HEK293 (cell line): Measurements from ENCODE around the gene BCL2L13.

Source experiments
- BCL6B ChIP-seq: fragments of 450-650 bp; formaldehyde crosslinking; IDR thresholded peaks from 2 replicates; pipeline ENCODE4 v1.5.1; 2017; ENCODE audit warnings: missing biosample characterization, missing genetic modification characterization
- EGR2 ChIP-seq: fragments of 450-650 bp; formaldehyde crosslinking; IDR thresholded peaks from 2 replicates; pipeline ENCODE4 v1.5.1; 2016; ENCODE audit warnings: low read depth, missing biosample characterization, missing genetic modification characterization
- FEZF1 ChIP-seq: fragments of 450-650 bp; formaldehyde crosslinking; IDR thresholded peaks from 2 replicates; pipeline ENCODE4 v1.5.1; 2016; ENCODE audit warnings: missing biosample characterization, missing genetic modification characterization
- KLF10 ChIP-seq: fragments of 450-650 bp; IDR thresholded peaks from 2 replicates; pipeline ENCODE4 v1.5.1; 2018; ENCODE audit warnings: missing biosample characterization, mild to moderate bottlenecking, missing genetic modification characterization
- MYNN ChIP-seq: fragments of 450-650 bp; formaldehyde crosslinking; IDR thresholded peaks from 2 replicates; pipeline ENCODE4 v1.5.1; 2016; ENCODE audit warnings: missing biosample characterization, missing genetic modification characterization, borderline replicate concordance
- PRDM10 ChIP-seq: fragments of 450-650 bp; formaldehyde crosslinking; IDR thresholded peaks from 2 replicates; pipeline ENCODE4 v1.5.1; 2016; ENCODE audit warnings: missing biosample characterization, missing genetic modification characterization
- PRDM2 ChIP-seq: fragments of 450-650 bp; formaldehyde crosslinking; IDR thresholded peaks from 2 replicates; pipeline ENCODE4 v1.5.1; 2016; ENCODE audit warnings: missing biosample characterization, missing genetic modification characterization, borderline replicate concordance
- SALL2 ChIP-seq: fragments of 450-650 bp; formaldehyde crosslinking; IDR thresholded peaks from 2 replicates; pipeline ENCODE4 v1.5.0; 2017; ENCODE audit warnings: missing biosample characterization, mild to moderate bottlenecking, missing genetic modification characterization, borderline replicate concordance
- TSHZ1 ChIP-seq: fragments of 450-650 bp; formaldehyde crosslinking; IDR thresholded peaks from 2 replicates; pipeline ENCODE4 v1.5.1; 2016; ENCODE audit warnings: missing biosample characterization, missing genetic modification characterization, borderline replicate concordance
- ZBTB21 ChIP-seq: fragments of 450-650 bp; formaldehyde crosslinking; IDR thresholded peaks from 2 replicates; pipeline ENCODE4 v1.5.1; 2017; ENCODE audit warnings: missing biosample characterization, missing genetic modification characterization
- ZNF114 ChIP-seq: fragments of 450-650 bp; formaldehyde crosslinking; IDR thresholded peaks from 2 replicates; pipeline ENCODE4 v1.5.0; 2017; ENCODE audit warnings: missing biosample characterization, missing genetic modification characterization
- ZNF146 ChIP-seq: fragments of 450-650 bp; formaldehyde crosslinking; IDR thresholded peaks from 2 replicates; pipeline ENCODE4 v1.5.1; 2016; ENCODE audit warnings: missing biosample characterization, missing genetic modification characterization
- ZNF16 ChIP-seq: fragments of 450-650 bp; formaldehyde crosslinking; IDR thresholded peaks from 2 replicates; pipeline ENCODE4 v1.5.1; 2016; ENCODE audit warnings: low read depth, missing biosample characterization, missing genetic modification characterization
- ZNF174 ChIP-seq: fragments of 450-650 bp; formaldehyde crosslinking; IDR thresholded peaks from 2 replicates; pipeline ENCODE4 v1.5.0; 2017; ENCODE audit warnings: missing biosample characterization, mild to moderate bottlenecking, missing genetic modification characterization
- ZNF354C ChIP-seq: fragments of 450-650 bp; formaldehyde crosslinking; IDR thresholded peaks from 2 replicates; pipeline ENCODE4 v1.5.1; 2016; ENCODE audit warnings: missing biosample characterization, missing genetic modification characterization, low read depth, borderline replicate concordance
- ZNF549 ChIP-seq: fragments of 450-650 bp; IDR thresholded peaks from 2 replicates; pipeline ENCODE4 v1.5.1; 2018; ENCODE audit warnings: missing biosample characterization, missing genetic modification characterization, mild to moderate bottlenecking, inconsistent platforms, moderate library complexity
- ZNF555 ChIP-seq: fragments of 450-650 bp; formaldehyde crosslinking; conservative IDR thresholded peaks from 2 replicates; pipeline ENCODE4 v1.5.1; 2017; ENCODE audit warnings: missing biosample characterization, mild to moderate bottlenecking, missing genetic modification characterization, inconsistent platforms
- ZNF580 ChIP-seq: fragments of 450-650 bp; formaldehyde crosslinking; IDR thresholded peaks from 2 replicates; pipeline ENCODE4 v1.5.1; 2016; ENCODE audit warnings: missing biosample characterization, missing genetic modification characterization
- ZNF585B ChIP-seq: fragments of 450-650 bp; formaldehyde crosslinking; IDR thresholded peaks from 2 replicates; pipeline ENCODE4 v1.5.1; 2016; ENCODE audit warnings: missing biosample characterization, missing genetic modification characterization
- ZNF670 ChIP-seq: fragments of 450-650 bp; formaldehyde crosslinking; IDR thresholded peaks from 2 replicates; pipeline ENCODE4 v1.5.1; 2016; ENCODE audit warnings: missing biosample characterization, missing genetic modification characterization, low read depth
- ZNF701 ChIP-seq: fragments of 450-650 bp; formaldehyde crosslinking; IDR thresholded peaks from 2 replicates; pipeline ENCODE4 v1.5.1; 2016; ENCODE audit warnings: missing biosample characterization, missing genetic modification characterization
- ZNF777 ChIP-seq: fragments of 450-650 bp; formaldehyde crosslinking; IDR thresholded peaks from 2 replicates; pipeline ENCODE4 v1.5.1; 2017; ENCODE audit warnings: missing biosample characterization, missing genetic modification characterization, borderline replicate concordance
- ZNF830 ChIP-seq: fragments of 450-650 bp; IDR thresholded peaks from 2 replicates; pipeline ENCODE4 v1.5.0; 2018; ENCODE audit warnings: missing biosample characterization, missing genetic modification characterization, low read depth, mild to moderate bottlenecking, moderate library complexity
- ZSCAN23 ChIP-seq: fragments of 450-650 bp; formaldehyde crosslinking; IDR thresholded peaks from 2 replicates; pipeline ENCODE4 v1.5.1; 2016; ENCODE audit warnings: missing biosample characterization, missing genetic modification characterization

BCL2L13 gene

GRCh38 chr22:17638432-17639246 lies at the start of gene BCL2L13 (continued):
- no peak for TF ChIP-seq ZNF555 (tag by site-specific recombination)
- no peak for TF ChIP-seq ZNF585B (tag by site-specific recombination)
- TF ChIP-seq BCL6B (tag by site-specific recombination), result no peak
- no peak for TF ChIP-seq ZNF549 (tag by site-specific recombination)
- peak; percentile 44; the same call in 1 of the 2 replicates for TF ChIP-seq ZSCAN23 (tag by site-specific recombination)
- TF ChIP-seq ZBTB21 (tag by site-specific recombination), result peak; percentile 96
- TF ChIP-seq ZNF146 (tag by site-specific recombination), result no peak
- TF ChIP-seq TSHZ1 (tag by site-specific recombination), result peak; percentile 60; the same call in 1 of the 2 replicates
- no peak for TF ChIP-seq KLF10
- TF ChIP-seq ZNF670, result no peak
- TF ChIP-seq EGR2 (tag by site-specific recombination), result no peak
- TF ChIP-seq ZNF830 (tag by site-specific recombination), result no peak
- 0 out of 2 replicates have a peak, but pooled peaks have one; percentile 6 for TF ChIP-seq MYNN (tag by site-specific recombination)
- TF ChIP-seq ZNF580 (tag by site-specific recombination), result peak; percentile 91
- no peak for TF ChIP-seq SALL2 (tag by site-specific recombination)
- TF ChIP-seq ZNF701 (tag by site-specific recombination), result no peak; the same call in 1 of the 2 replicates
- TF ChIP-seq FEZF1 (tag by site-specific recombination), result no peak
- TF ChIP-seq PRDM10 (tag by site-specific recombination), result peak; percentile 75
- TF ChIP-seq ZNF174 (tag by site-specific recombination), result no peak
- TF ChIP-seq PRDM2, result no peak
- no peak for TF ChIP-seq ZNF16 (tag by site-specific recombination)
- TF ChIP-seq ZNF777 (tag by site-specific recombination), result peak; percentile 74; the same call in 1 of the 2 replicates
- no peak for TF ChIP-seq ZNF354C
- no peak for TF ChIP-seq ZNF114 (tag by site-specific recombination)
